Esophagus muscularis mucosa (tissue), 4 donors: ENCODE measurements around the gene CLNK. TPM values are rescaled to one million over a fixed set of nuclear protein-coding genes. Genes with fewer than 3 reads are reported as not detected.

ENCODE experiments used
- DNase-seq: peaks from one replicate; pipeline ENCODE4 v3.0.0-alpha.2; 2017; ENCODE audit errors: extremely low spot score
- H3K27ac ChIP-seq, 4 donors: fragments of 200-600 bp; sonication (generic); replicated peaks in 1 of 4; 1 replicate in 3 of 4; 2 replicates in 1 of 4; pipeline ENCODE4 v1.5.1; 2016 to 2019; ENCODE audit warnings: mild to moderate bottlenecking in 1 of 4
- H3K27me3 ChIP-seq, 4 donors: fragments of 200-600 bp; sonication (generic); one replicate each; pipeline versions ENCODE4 v1.5.1 to v1.6.0; 2016 to 2019
- H3K36me3 ChIP-seq, 4 donors: fragments of 200-600 bp; sonication (generic); one replicate each; pipeline ENCODE4 v1.5.1; 2016 to 2019
- H3K4me1 ChIP-seq, 4 donors: fragments of 200-600 bp; sonication (generic); one replicate each; pipeline ENCODE4 v1.5.1; 2016 to 2019
- H3K4me3 ChIP-seq, 4 donors: fragments of 200-600 bp; sonication (generic); 1 replicate in 2 of 4; 2 replicates in 2 of 4; pipeline ENCODE4 v1.5.1; 2016 to 2019; ENCODE audit warnings: mild to moderate bottlenecking in 4 of 4, moderate library complexity in 1 of 4
- H3K9me3 ChIP-seq, 4 donors: fragments of 200-600 bp; sonication (generic); 1 replicate in 3 of 4; 2 replicates in 1 of 4; pipeline ENCODE4 v1.5.1; 2016 to 2019
- EP300 ChIP-seq: sonication (generic); formaldehyde crosslinking; IDR thresholded peaks from one replicate; pipeline ENCODE4 v1.6.1; 2017; ENCODE audit warnings: antibody characterized with exemption
- POLR2A ChIP-seq: fragments of 450-650 bp; IDR thresholded peaks from one replicate; pipeline ENCODE4 v1.6.1; 2017; ENCODE audit warnings: antibody characterized with exemption, moderate library complexity, mild to moderate bottlenecking, low read depth
- POLR2AphosphoS5 ChIP-seq, 2 donors: sonication (generic); formaldehyde crosslinking; IDR thresholded peaks; one replicate each; pipeline ENCODE4 v1.6.1; 2017; ENCODE audit warnings: antibody characterized with exemption in 2 of 2
- WGBS: methylation state at CpG from one replicate; pipeline ENCODE4 v1.1.5; 2018; 5-methylcytosine and 5-hydroxymethylcytosine counted together
- intact Hi-C: fragments of 100-400 bp; cut with DNase I; formaldehyde crosslinking; loops from one replicate; pipeline ENCODE4 v1.15.1; 2023
- total RNA-seq, 4 donors: library from RNA; depleted of rRNA; stranded (reverse); fragments of >200 nt; gene quantifications; one replicate each; pipeline versions ENCODE4 v1.1.0 to v1.2.1, GENCODE V29; 2016
- TF ChIP-seq, protein P1 (sequence below), 3 experiments: fragments of 200-600 bp in 2 of 3; fragments of 450-650 bp in 1 of 3; sonication (generic) in 2 of 3; IDR thresholded peaks; one replicate each; pipeline ENCODE4 v1.5.1; 2017 to 2019; ENCODE audit warnings: antibody characterized with exemption in 3 of 3, mild to moderate bottlenecking in 2 of 3, moderate library complexity in 1 of 3

Gene CLNK
- total RNA-seq, 4 donors from 2014 or later, result not detected

DNA sequence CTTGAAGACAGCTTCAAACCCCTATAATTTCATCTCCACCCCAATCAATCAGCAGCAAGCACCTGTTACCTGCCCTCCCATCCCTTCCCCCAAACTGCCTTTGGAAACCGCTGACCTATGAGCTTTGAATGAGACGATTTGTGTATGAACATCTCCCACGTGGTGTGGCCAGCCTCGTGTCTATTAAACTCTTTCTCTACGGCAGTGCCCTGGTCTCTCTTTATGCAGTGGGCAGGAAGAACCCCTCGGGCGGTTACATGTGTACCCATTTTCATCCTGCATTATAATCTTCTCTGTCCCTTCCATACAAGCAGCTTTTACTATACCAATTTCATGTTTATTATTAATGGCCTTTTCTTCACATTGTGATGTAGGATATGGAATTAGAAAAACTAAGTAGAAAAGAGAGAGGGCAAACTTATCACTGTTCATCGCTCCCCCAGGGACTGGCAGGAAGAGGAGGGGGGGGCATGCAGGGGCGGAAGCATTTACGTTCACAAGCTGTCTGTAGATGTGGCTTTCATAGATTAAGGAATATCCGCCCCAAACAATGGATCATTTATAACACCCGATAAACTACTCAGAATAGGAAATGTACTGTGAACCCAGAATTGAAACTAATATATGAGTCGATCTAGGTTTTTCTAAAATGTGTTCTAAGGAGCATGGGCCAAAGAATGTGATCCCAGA is 131.8 kb downstream of the CLNK start:
- Histone ChIP-seq H3K4me3 (no peak overlapping the region), H3K27ac (no peak overlapping the region), H3K27me3 (peaks cover 0 to 6% (median 0%) of the 10 kb centered on the region in 4 donors), H3K9me3 (no peaks in the 10 kb centered on the region), H3K36me3 (no peaks in the 10 kb centered on the region), H3K4me1 (peaks cover 0 to 9% (median 3%) of the 10 kb centered on the region in 4 donors)
- intact Hi-C loops, result loop anchor here (5.0 kb wide), 1 partner anchor 395 kb away; no protein-coding TSS in a partner anchor
- TF ChIP-seq, protein P1, sequence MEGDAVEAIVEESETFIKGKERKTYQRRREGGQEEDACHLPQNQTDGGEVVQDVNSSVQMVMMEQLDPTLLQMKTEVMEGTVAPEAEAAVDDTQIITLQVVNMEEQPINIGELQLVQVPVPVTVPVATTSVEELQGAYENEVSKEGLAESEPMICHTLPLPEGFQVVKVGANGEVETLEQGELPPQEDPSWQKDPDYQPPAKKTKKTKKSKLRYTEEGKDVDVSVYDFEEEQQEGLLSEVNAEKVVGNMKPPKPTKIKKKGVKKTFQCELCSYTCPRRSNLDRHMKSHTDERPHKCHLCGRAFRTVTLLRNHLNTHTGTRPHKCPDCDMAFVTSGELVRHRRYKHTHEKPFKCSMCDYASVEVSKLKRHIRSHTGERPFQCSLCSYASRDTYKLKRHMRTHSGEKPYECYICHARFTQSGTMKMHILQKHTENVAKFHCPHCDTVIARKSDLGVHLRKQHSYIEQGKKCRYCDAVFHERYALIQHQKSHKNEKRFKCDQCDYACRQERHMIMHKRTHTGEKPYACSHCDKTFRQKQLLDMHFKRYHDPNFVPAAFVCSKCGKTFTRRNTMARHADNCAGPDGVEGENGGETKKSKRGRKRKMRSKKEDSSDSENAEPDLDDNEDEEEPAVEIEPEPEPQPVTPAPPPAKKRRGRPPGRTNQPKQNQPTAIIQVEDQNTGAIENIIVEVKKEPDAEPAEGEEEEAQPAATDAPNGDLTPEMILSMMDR (IDR thresholded peaks at IDR 0.05), result no peak
- TF ChIP-seq POLR2AphosphoS5 (IDR thresholded peaks at IDR 0.05) (no peak), EP300 (no peak)
- no peak for DNase-seq
- WGBS, result 65% methylated on average over 13 of the region's 13 CpGs

DNA sequence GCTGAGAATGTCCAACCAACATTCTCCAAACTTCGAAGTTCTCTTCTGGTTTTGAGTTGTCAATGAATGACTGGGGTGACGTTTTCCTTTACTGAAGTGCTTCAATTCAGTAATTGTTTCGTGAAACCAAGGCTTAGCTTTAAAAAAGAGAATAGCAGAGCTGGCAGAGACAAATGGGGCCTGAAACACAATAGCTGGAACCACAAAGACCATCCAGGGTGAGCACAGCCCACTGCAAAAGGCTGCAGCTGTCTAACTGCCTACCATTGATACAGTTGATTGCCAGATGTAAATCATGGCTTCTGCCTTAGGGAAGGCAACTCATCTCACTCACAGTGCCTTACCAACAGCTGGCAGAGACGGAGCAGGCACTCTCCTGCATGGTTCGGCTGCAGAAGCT is 148.7 kb downstream of the CLNK start:
- Histone ChIP-seq H3K36me3 (no peaks in the 10 kb centered on the region), H3K4me3 (no peak overlapping the region), H3K9me3 (no peaks in the 10 kb centered on the region), H3K4me1 (no peaks in the 10 kb centered on the region), H3K27ac (no peak overlapping the region), H3K27me3 (no peaks in the 10 kb centered on the region)
- intact Hi-C loops, result no loop called here
- DNase-seq, result no peak
- TF ChIP-seq, protein P1 (IDR thresholded peaks at IDR 0.05), result no peak
- TF ChIP-seq EP300 (no peak), POLR2A (no peak), POLR2AphosphoS5 (IDR thresholded peaks at IDR 0.05) (no peak)
- 87% methylated on average over 5 of the region's 5 CpGs for WGBS

DNA sequence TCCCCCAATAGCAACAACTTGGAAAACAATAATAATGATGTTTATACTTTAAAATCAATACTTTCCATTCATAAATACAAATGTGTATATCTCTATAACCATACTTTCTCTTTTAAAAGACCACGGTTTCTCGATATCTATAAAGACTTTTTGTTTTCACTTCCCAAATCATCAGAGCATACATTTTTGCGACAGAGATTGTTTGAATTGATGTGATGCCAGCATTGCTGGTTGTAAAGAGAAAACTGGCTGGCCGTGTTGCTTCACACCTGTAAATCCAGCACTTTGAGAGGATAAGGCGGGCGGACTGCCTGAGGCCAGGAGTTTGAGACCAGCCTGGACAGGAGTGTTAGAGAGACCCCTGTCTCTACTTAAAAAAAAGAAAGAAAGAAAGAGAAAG is 149.7 kb downstream of the CLNK start:
- Histone ChIP-seq H3K4me3 (no peak overlapping the region), H3K9me3 (no peaks in the 10 kb centered on the region), H3K36me3 (no peaks in the 10 kb centered on the region), H3K27ac (no peak overlapping the region), H3K4me1 (peaks cover 0 to 6% (median 0%) of the 10 kb centered on the region in 4 donors), H3K27me3 (no peaks in the 10 kb centered on the region)
- intact Hi-C loops, result no loop called here
- WGBS, result 79% methylated on average over 6 of the region's 6 CpGs
- no peak for DNase-seq
- TF ChIP-seq EP300 (no peak), POLR2A (no peak), POLR2AphosphoS5 (IDR thresholded peaks at IDR 0.05) (no peak)
- TF ChIP-seq, protein P1 (IDR thresholded peaks at IDR 0.05), result no peak

DNA sequence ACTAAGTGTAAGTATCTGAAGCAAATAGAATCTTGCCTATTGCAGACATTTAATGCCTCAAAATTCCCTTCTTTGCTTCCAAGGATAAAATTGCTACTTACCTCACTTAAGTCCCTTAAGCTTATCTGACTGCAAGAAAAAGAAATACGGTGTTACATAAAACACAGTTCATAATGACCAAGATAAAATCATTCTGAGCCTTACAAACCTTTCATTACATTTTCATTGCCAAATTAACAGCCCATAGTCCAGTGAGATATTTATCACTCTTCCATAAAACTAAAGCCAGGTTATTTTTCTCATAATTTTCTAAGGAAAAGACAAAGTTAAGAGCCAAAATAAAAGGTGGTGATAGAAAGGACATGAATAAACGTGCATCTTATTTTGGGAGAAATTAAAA is 152.4 kb downstream of the CLNK start:
- 72% methylated on average over 2 of the region's 2 CpGs for WGBS
- Histone ChIP-seq H3K27ac (no peak overlapping the region), H3K27me3 (no peaks in the 10 kb centered on the region), H3K4me3 (no peak overlapping the region), H3K9me3 (no peaks in the 10 kb centered on the region), H3K36me3 (no peaks in the 10 kb centered on the region), H3K4me1 (peaks cover 0 to 12% (median 0%) of the 10 kb centered on the region in 4 donors)
- no peak for DNase-seq
- no peak for TF ChIP-seq EP300
- TF ChIP-seq, protein P1 (IDR thresholded peaks at IDR 0.05), result no peak
- no peak for TF ChIP-seq POLR2AphosphoS5 (IDR thresholded peaks at IDR 0.05)
- no peak for TF ChIP-seq POLR2A
- intact Hi-C loops, result no loop called here
